Esophagus muscularis mucosa (tissue), 4 donors: ENCODE results near the gene GBA2. TPM values are rescaled to one million over a fixed set of nuclear protein-coding genes. Genes with fewer than 3 reads are reported as not detected.

Experiments used
- DNase-seq: peaks from one replicate; pipeline ENCODE4 v3.0.0-alpha.2; 2017; ENCODE audit errors: extremely low spot score
- H3K27ac ChIP-seq, 4 donors: fragments of 200-600 bp; sonication (generic); replicated peaks in 1 of 4; 1 replicate in 3 of 4; 2 replicates in 1 of 4; pipeline ENCODE4 v1.5.1; 2016 to 2019; ENCODE audit warnings: mild to moderate bottlenecking in 1 of 4
- H3K27me3 ChIP-seq, 4 donors: fragments of 200-600 bp; sonication (generic); one replicate each; pipeline versions ENCODE4 v1.5.1 to v1.6.0; 2016 to 2019
- H3K36me3 ChIP-seq, 4 donors: fragments of 200-600 bp; sonication (generic); one replicate each; pipeline ENCODE4 v1.5.1; 2016 to 2019
- H3K4me1 ChIP-seq, 4 donors: fragments of 200-600 bp; sonication (generic); one replicate each; pipeline ENCODE4 v1.5.1; 2016 to 2019
- H3K4me3 ChIP-seq, 4 donors: fragments of 200-600 bp; sonication (generic); 1 replicate in 2 of 4; 2 replicates in 2 of 4; pipeline ENCODE4 v1.5.1; 2016 to 2019; ENCODE audit warnings: mild to moderate bottlenecking in 4 of 4, moderate library complexity in 1 of 4
- H3K9me3 ChIP-seq, 4 donors: fragments of 200-600 bp; sonication (generic); 1 replicate in 3 of 4; 2 replicates in 1 of 4; pipeline ENCODE4 v1.5.1; 2016 to 2019
- EP300 ChIP-seq: sonication (generic); formaldehyde crosslinking; IDR thresholded peaks from one replicate; pipeline ENCODE4 v1.6.1; 2017; ENCODE audit warnings: antibody characterized with exemption
- POLR2A ChIP-seq: fragments of 450-650 bp; IDR thresholded peaks from one replicate; pipeline ENCODE4 v1.6.1; 2017; ENCODE audit warnings: antibody characterized with exemption, moderate library complexity, mild to moderate bottlenecking, low read depth
- POLR2AphosphoS5 ChIP-seq, 2 donors: sonication (generic); formaldehyde crosslinking; IDR thresholded peaks; one replicate each; pipeline ENCODE4 v1.6.1; 2017; ENCODE audit warnings: antibody characterized with exemption in 2 of 2
- WGBS: methylation state at CpG from one replicate; pipeline ENCODE4 v1.1.5; 2018; 5-methylcytosine and 5-hydroxymethylcytosine counted together
- intact Hi-C: fragments of 100-400 bp; cut with DNase I; formaldehyde crosslinking; loops from one replicate; pipeline ENCODE4 v1.15.1; 2023
- total RNA-seq, 4 donors: library from RNA; depleted of rRNA; stranded (reverse); fragments of >200 nt; gene quantifications; one replicate each; pipeline versions ENCODE4 v1.1.0 to v1.2.1, GENCODE V29; 2016
- TF ChIP-seq, protein P1 (sequence below), 3 experiments: fragments of 200-600 bp in 2 of 3; fragments of 450-650 bp in 1 of 3; sonication (generic) in 2 of 3; IDR thresholded peaks; one replicate each; pipeline ENCODE4 v1.5.1; 2017 to 2019; ENCODE audit warnings: antibody characterized with exemption in 3 of 3, mild to moderate bottlenecking in 2 of 3, moderate library complexity in 1 of 3

GBA2 gene
- total RNA-seq, 4 donors from 2014 or later = 44.0 to 67.8 (median 55.5) TPM

GRCh38 chr9:35774907-35775635 lies 26.0 kb upstream of the GBA2 start:
- no peak overlapping the region for H3K4me3 ChIP-seq
- no peak for DNase-seq
- TF ChIP-seq, protein P1, sequence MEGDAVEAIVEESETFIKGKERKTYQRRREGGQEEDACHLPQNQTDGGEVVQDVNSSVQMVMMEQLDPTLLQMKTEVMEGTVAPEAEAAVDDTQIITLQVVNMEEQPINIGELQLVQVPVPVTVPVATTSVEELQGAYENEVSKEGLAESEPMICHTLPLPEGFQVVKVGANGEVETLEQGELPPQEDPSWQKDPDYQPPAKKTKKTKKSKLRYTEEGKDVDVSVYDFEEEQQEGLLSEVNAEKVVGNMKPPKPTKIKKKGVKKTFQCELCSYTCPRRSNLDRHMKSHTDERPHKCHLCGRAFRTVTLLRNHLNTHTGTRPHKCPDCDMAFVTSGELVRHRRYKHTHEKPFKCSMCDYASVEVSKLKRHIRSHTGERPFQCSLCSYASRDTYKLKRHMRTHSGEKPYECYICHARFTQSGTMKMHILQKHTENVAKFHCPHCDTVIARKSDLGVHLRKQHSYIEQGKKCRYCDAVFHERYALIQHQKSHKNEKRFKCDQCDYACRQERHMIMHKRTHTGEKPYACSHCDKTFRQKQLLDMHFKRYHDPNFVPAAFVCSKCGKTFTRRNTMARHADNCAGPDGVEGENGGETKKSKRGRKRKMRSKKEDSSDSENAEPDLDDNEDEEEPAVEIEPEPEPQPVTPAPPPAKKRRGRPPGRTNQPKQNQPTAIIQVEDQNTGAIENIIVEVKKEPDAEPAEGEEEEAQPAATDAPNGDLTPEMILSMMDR (IDR thresholded peaks at IDR 0.05) = no peak
- no peak for TF ChIP-seq POLR2A
- no peak for TF ChIP-seq POLR2AphosphoS5 (IDR thresholded peaks at IDR 0.05)
- TF ChIP-seq EP300 = no peak
- H3K4me1 ChIP-seq = peaks cover 20 to 23% (median 23%) of the 10 kb centered on the region in 4 donors
- H3K9me3 ChIP-seq = no peaks in the 10 kb centered on the region
- intact Hi-C loops = no loop called here
- peak overlapping the region in 1 of 4 donors; percentile 23 for H3K27ac ChIP-seq
- 66% methylated on average over 7 of the region's 7 CpGs for WGBS
- H3K36me3 ChIP-seq = no peaks in the 10 kb centered on the region
- no peaks in the 10 kb centered on the region for H3K27me3 ChIP-seq

DNA sequence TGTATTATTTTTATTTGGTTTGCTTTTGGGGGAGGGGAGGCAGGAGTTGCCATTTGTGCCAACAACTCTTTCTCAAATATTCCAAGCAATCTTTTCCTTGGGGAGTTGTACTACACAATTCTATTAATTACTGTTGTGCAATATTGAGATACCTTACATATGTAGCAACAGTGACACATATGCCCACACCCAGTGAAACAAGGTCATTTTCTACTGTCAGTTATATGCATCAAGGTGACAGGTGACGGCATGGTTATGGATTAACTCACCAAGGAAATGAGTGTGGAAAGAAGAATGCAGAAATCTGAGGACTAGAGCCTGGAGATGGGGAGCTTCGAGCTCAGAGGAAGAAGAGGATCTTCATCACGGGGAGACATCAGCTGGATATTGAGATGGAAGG lies 22.9 kb upstream of the GBA2 start:
- peaks cover 20 to 29% (median 26%) of the 10 kb centered on the region in 4 donors for H3K4me1 ChIP-seq
- no peak for DNase-seq
- H3K27ac ChIP-seq = peak overlapping the region in 2 of 4 donors; percentile 67 to 78
- no peak overlapping the region for H3K4me3 ChIP-seq
- WGBS = 89% methylated on average over 3 of the region's 3 CpGs
- H3K36me3 ChIP-seq = no peaks in the 10 kb centered on the region
- no peak for TF ChIP-seq EP300
- TF ChIP-seq, protein P1 (IDR thresholded peaks at IDR 0.05) = no peak
- TF ChIP-seq POLR2A = no peak
- no peak for TF ChIP-seq POLR2AphosphoS5 (IDR thresholded peaks at IDR 0.05)
- no peaks in the 10 kb centered on the region for H3K9me3 ChIP-seq
- intact Hi-C loops = no loop called here
- H3K27me3 ChIP-seq = no peaks in the 10 kb centered on the region

- Histone ChIP-seq H3K9me3 (no peaks in the 10 kb centered on the region), H3K4me1 (peaks cover 20 to 29% (median 26%) of the 10 kb centered on the region in 4 donors), H3K4me3 (no peak overlapping the region), H3K36me3 (no peaks in the 10 kb centered on the region), H3K27me3 (no peaks in the 10 kb centered on the region), H3K27ac (peak overlapping the region; percentile 42 to 78 (median 64))
- 57% methylated on average over 1 of the region's 1 CpG for WGBS
- DNase-seq = no peak
- no peak for TF ChIP-seq POLR2AphosphoS5 (IDR thresholded peaks at IDR 0.05)
- TF ChIP-seq, protein P1 (IDR thresholded peaks at IDR 0.05) = no peak
- intact Hi-C loops = no loop called here
Observed at GRCh38 chr9:35771534-35771933, 22.5 kb upstream of the GBA2 start.

GRCh38 chr9:35771075-35771433 lies 22.0 kb upstream of the GBA2 start:
- TF ChIP-seq, protein P1 (IDR thresholded peaks at IDR 0.05) = no peak
- no peak for TF ChIP-seq EP300
- no peak for TF ChIP-seq POLR2A
- peak; percentile 33 to 46 for TF ChIP-seq POLR2AphosphoS5 (IDR thresholded peaks at IDR 0.05)
- Histone ChIP-seq H3K9me3 (no peaks in the 10 kb centered on the region), H3K36me3 (no peaks in the 10 kb centered on the region), H3K4me1 (peaks cover 20 to 29% (median 26%) of the 10 kb centered on the region in 4 donors), H3K4me3 (no peak overlapping the region), H3K27ac (peak overlapping the region; percentile 42 to 78 (median 64)), H3K27me3 (no peaks in the 10 kb centered on the region)
- intact Hi-C loops = no loop called here
- DNase-seq = no peak
- 7% methylated on average over 4 of the region's 4 CpGs for WGBS

DNA sequence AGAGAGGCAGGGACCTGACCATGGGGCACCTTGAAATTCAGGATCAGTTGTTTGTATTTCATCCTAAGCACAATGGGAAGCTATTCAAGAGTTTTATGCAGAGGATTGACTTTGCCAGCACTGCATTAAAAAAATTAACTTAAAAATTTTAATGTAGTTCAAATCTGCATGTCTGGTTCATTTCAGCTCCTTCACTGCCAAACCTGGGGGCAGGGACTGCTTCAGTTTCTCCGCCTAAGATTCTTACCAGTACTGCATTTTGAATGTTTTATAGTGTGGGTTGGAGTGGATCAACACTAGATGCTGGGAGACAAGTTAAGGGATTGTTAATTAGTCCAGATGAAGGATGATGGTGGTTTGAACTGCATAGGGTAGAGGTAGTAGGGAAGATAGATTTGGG lies 20.7 kb upstream of the GBA2 start:
- Histone ChIP-seq H3K9me3 (no peaks in the 10 kb centered on the region), H3K4me3 (no peak overlapping the region), H3K4me1 (peaks cover 20 to 29% (median 26%) of the 10 kb centered on the region in 4 donors), H3K27ac (no peak overlapping the region), H3K27me3 (no peaks in the 10 kb centered on the region), H3K36me3 (no peaks in the 10 kb centered on the region)
- no peak for DNase-seq
- intact Hi-C loops = no loop called here
- WGBS = 95% methylated on average over 1 of the region's 1 CpG
- TF ChIP-seq POLR2AphosphoS5 (IDR thresholded peaks at IDR 0.05) (no peak), POLR2A (no peak), EP300 (no peak)
- TF ChIP-seq, protein P1 (IDR thresholded peaks at IDR 0.05) = no peak
